Breast epithelium (tissue), 4 donors: ENCODE results near the gene ASXL3. TPM values are rescaled to one million over a fixed set of nuclear protein-coding genes. Genes with fewer than 3 reads are reported as not detected.

Source experiments
- DNase-seq, 2 donors: peaks; one replicate each; pipeline ENCODE4 v3.0.0-alpha.2; 2019; ENCODE audit warnings: low spot score in 2 of 2
- H3K27ac ChIP-seq, 2 donors: fragments of 200-600 bp; sonication (generic) in 1 of 2; one replicate each; pipeline ENCODE4 v1.5.1; 2016 to 2019; ENCODE audit warnings: mild to moderate bottlenecking in 1 of 2
- H3K27me3 ChIP-seq, 2 donors: fragments of 200-600 bp; sonication (generic) in 1 of 2; one replicate each; pipeline versions ENCODE4 v1.5.1 to v1.6.0; 2017 to 2019; ENCODE audit warnings: control low read depth in 1 of 2, mild to moderate bottlenecking in 1 of 2
- H3K36me3 ChIP-seq: fragments of 200-600 bp; one replicate; pipeline ENCODE4 v1.5.1; 2019
- H3K4me1 ChIP-seq, 2 donors: fragments of 200-600 bp; sonication (generic); one replicate each; pipeline ENCODE4 v1.5.1; 2016 to 2019; ENCODE audit warnings: control low read depth in 1 of 2
- H3K4me3 ChIP-seq, 3 donors: fragments of 200-600 bp; sonication (generic); 1 replicate in 2 of 3; 2 replicates in 1 of 3; pipeline ENCODE4 v1.5.1; 2016 to 2019; ENCODE audit warnings: mild to moderate bottlenecking in 3 of 3, moderate library complexity in 2 of 3
- H3K9me3 ChIP-seq, 2 donors: fragments of 200-600 bp; sonication (generic) in 1 of 2; one replicate each; pipeline ENCODE4 v1.5.1; 2016 to 2019; ENCODE audit warnings: control low read depth in 1 of 2
- POLR2A ChIP-seq: fragments of 450-650 bp; IDR thresholded peaks from one replicate; pipeline ENCODE4 v1.6.1; 2016; ENCODE audit warnings: antibody characterized with exemption, mild to moderate bottlenecking, moderate library complexity
- POLR2AphosphoS5 ChIP-seq, 3 donors: sonication (generic); formaldehyde crosslinking; IDR thresholded peaks; one replicate each; pipeline ENCODE4 v1.6.1; 2017; ENCODE audit warnings: antibody characterized with exemption in 3 of 3
- intact Hi-C: fragments of 100-400 bp; cut with DNase I; formaldehyde crosslinking; loops from one replicate; pipeline ENCODE4 v1.15.1; 2023; ENCODE audit warnings: low total_unique reads
- total RNA-seq, 3 donors: library from RNA; depleted of rRNA; stranded (reverse); fragments of >200 nt; gene quantifications; one replicate each; pipeline ENCODE4 v1.1.0, GENCODE V29; 2016
- TF ChIP-seq, protein P1 (sequence below), 3 donors: fragments of 450-650 bp; IDR thresholded peaks; one replicate each; pipeline ENCODE4 v1.5.1; 2016 to 2017; ENCODE audit warnings: antibody characterized with exemption in 3 of 3, mild to moderate bottlenecking in 3 of 3, moderate library complexity in 3 of 3

The ASXL3 gene
- total RNA-seq, 3 donors from 2014 or later: 0.96 to 3.4 (median 0.98) TPM

DNA sequence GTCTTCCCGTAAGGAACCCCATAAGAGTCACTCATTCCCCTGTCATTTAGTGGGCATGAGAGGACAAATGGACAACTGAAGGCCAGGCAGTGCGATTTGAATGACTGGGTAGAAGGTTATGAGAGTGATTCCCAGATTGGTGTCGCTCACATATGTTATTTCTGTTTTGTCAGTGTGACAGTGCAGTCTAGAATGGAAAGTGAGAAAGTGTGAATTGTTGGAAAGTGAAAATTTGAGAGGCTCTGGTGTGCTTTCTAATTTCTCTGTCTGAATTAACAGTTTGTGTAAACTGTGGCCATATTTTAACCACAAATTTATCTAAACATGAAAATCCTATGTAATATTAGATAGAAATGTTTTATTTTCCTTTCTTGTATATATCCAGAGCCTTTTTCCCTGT is 49.1 kb downstream of the ASXL3 start:
- no peaks in the 10 kb centered on the region for H3K27me3 ChIP-seq
- no peaks in the 10 kb centered on the region for H3K4me1 ChIP-seq
- intact Hi-C loops: no loop called here

DNA sequence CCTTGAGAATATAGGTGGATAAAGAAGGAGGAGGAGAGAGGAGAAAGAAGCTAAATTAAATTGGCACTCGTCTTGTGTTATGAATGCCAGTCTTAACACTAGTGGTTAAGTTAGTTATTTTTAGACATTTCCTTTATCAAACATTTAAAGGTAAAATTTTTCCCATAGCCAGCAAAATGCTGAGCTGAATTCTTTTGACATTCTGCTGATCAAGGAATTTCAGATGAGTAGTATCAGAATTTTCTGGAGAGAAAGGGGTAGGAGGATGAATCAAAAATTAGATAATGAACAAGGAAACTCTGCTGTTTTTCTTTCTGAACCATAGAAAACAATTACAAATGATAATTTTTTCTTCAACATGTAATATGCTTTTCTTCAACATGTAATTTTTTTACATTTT is 52.5 kb downstream of the ASXL3 start:
- DNase-seq: no peak
- TF ChIP-seq POLR2A (no peak), POLR2AphosphoS5 (IDR thresholded peaks at IDR 0.05) (no peak)
- TF ChIP-seq, protein P1, sequence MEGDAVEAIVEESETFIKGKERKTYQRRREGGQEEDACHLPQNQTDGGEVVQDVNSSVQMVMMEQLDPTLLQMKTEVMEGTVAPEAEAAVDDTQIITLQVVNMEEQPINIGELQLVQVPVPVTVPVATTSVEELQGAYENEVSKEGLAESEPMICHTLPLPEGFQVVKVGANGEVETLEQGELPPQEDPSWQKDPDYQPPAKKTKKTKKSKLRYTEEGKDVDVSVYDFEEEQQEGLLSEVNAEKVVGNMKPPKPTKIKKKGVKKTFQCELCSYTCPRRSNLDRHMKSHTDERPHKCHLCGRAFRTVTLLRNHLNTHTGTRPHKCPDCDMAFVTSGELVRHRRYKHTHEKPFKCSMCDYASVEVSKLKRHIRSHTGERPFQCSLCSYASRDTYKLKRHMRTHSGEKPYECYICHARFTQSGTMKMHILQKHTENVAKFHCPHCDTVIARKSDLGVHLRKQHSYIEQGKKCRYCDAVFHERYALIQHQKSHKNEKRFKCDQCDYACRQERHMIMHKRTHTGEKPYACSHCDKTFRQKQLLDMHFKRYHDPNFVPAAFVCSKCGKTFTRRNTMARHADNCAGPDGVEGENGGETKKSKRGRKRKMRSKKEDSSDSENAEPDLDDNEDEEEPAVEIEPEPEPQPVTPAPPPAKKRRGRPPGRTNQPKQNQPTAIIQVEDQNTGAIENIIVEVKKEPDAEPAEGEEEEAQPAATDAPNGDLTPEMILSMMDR (IDR thresholded peaks at IDR 0.05): no peak
- Histone ChIP-seq H3K27me3 (no peaks in the 10 kb centered on the region), H3K4me3 (no peak overlapping the region), H3K4me1 (no peaks in the 10 kb centered on the region), H3K9me3 (no peaks in the 10 kb centered on the region), H3K36me3 (no peaks in the 10 kb centered on the region), H3K27ac (no peak overlapping the region)
- intact Hi-C loops: no loop called here

More for the DNA sequence above, 49.1 kb downstream of the ASXL3 start:
- no peak for DNase-seq
- TF ChIP-seq, protein P1 (IDR thresholded peaks at IDR 0.05): no peak
- no peak for TF ChIP-seq POLR2AphosphoS5 (IDR thresholded peaks at IDR 0.05)
- TF ChIP-seq POLR2A: no peak
- no peaks in the 10 kb centered on the region for H3K36me3 ChIP-seq
- H3K9me3 ChIP-seq: no peaks in the 10 kb centered on the region
- no peak overlapping the region for H3K27ac ChIP-seq
- no peak overlapping the region for H3K4me3 ChIP-seq

DNA sequence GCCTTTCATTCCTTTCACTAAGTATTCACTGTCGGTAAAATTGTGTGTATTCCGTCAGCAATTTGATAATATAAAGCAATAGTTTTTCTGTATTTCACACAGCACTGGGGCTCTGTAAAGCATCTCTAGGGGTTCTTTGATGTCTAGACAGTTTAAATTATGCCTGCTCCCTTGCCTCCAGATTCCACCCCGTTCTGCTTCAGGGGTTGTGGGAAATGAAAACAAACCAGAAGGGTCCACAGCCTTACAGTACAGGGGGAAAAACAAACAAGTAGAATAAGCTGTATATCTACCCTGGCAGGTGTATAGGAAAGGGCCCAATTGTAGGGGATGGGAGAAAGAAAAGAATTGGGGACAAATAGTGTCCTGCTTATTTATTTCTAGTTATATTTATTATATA is 63.1 kb downstream of the ASXL3 start:
- Histone ChIP-seq H3K9me3 (no peaks in the 10 kb centered on the region), H3K4me1 (no peaks in the 10 kb centered on the region), H3K27me3 (no peaks in the 10 kb centered on the region), H3K4me3 (no peak overlapping the region), H3K36me3 (no peaks in the 10 kb centered on the region), H3K27ac (no peak overlapping the region)
- TF ChIP-seq POLR2AphosphoS5 (IDR thresholded peaks at IDR 0.05) (no peak), POLR2A (no peak)
- TF ChIP-seq, protein P1 (IDR thresholded peaks at IDR 0.05): no peak
- intact Hi-C loops: no loop called here
- DNase-seq: no peak

DNA sequence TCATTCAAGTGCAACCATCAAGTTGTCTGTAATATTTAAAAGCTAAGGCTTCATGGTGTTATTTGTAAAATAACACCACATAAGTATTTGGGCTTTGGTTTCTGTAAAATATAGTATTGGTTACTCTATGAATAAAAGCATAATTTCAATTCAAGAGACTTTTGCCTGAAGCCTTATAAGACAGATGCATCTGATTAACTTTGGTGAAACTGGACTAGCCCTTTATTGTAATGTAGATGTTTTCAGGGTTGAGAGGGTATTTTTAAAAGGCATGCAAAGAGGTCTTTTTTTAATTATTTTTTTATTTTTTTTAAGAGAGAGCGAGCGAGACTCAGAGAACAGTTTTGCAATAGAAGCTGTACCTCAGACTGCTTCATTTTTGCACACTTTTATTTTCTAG is 66.5 kb downstream of the ASXL3 start:
- intact Hi-C loops: no loop called here
- Histone ChIP-seq H3K4me1 (no peaks in the 10 kb centered on the region), H3K36me3 (no peaks in the 10 kb centered on the region), H3K4me3 (no peak overlapping the region), H3K27ac (no peak overlapping the region), H3K9me3 (no peaks in the 10 kb centered on the region), H3K27me3 (no peaks in the 10 kb centered on the region)
- TF ChIP-seq POLR2A: no peak
- TF ChIP-seq, protein P1 (IDR thresholded peaks at IDR 0.05): no peak
- TF ChIP-seq POLR2AphosphoS5 (IDR thresholded peaks at IDR 0.05): no peak
- no peak for DNase-seq

DNA sequence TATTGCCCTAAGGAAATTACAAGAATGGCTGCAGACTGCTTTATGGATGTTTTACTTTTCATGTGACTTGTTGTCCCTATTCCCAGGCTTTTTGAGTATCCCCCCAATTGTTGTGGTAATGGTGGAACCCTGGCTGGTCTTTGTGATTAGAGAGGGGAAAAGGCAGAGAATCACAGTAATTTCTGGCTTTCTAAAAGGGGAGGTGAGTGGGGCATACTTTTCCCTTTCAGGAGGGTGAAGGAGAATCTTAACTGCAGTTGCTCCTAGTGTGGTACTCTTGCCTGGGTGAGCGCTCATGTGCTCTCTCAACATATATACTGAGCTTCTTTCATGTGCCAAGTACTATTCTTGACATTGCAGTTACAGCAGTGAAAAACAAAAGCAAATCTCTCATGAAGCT is 69.3 kb downstream of the ASXL3 start:
- H3K4me3 ChIP-seq: no peak overlapping the region
- H3K27ac ChIP-seq: no peak overlapping the region
- H3K9me3 ChIP-seq: no peaks in the 10 kb centered on the region
- H3K27me3 ChIP-seq: no peaks in the 10 kb centered on the region
- H3K4me1 ChIP-seq: no peaks in the 10 kb centered on the region
- intact Hi-C loops: no loop called here
- no peaks in the 10 kb centered on the region for H3K36me3 ChIP-seq
- TF ChIP-seq POLR2A: no peak
- TF ChIP-seq, protein P1 (IDR thresholded peaks at IDR 0.05): no peak
- TF ChIP-seq POLR2AphosphoS5 (IDR thresholded peaks at IDR 0.05): no peak
- no peak for DNase-seq
